Raji (cell line): ENCODE data around the gene PMEL.

Source experiments
- POLR2A ChIP-seq: IDR thresholded peaks from 2 replicates; pipeline ENCODE4 v1.6.1; 2011; ENCODE audit warnings: low read depth, low read length, control low read depth; ENCODE audit not compliant: insufficient read depth

The PMEL gene

GRCh38 chr12:55933169-55933798 is 32.6 kb downstream of the PMEL start:
- no peak for TF ChIP-seq POLR2A

- 0 out of 2 replicates have a peak, but pooled peaks have one; percentile 23 for TF ChIP-seq POLR2A
Observed at GRCh38 chr12:55932551-55932910, 33.3 kb downstream of the PMEL start.

GRCh38 chr12:55931780-55932550 is 33.9 kb downstream of the PMEL start:
- TF ChIP-seq POLR2A, result no peak

- TF ChIP-seq POLR2A, result no peak
Observed at GRCh38 chr12:55931317-55931779, 34.5 kb downstream of the PMEL start.

- peak; percentile 61 for TF ChIP-seq POLR2A
Observed at GRCh38 chr12:55930771-55931316, 35.0 kb downstream of the PMEL start, which contains the start of gene DGKA. TSS of gene DGKA (plus strand) at chr12:55931162. CDS start at chr12:55936504, 5,342 bp downstream.

- peak; percentile 67 for TF ChIP-seq POLR2A
Observed at GRCh38 chr12:55929306-55929791, 36.5 kb downstream of the PMEL start.

GRCh38 chr12:55927588-55928502 is 38.0 kb downstream of the PMEL start, which contains the start of gene PYM1:
TSS of gene PYM1 (minus strand) at chr12:55927894. CDS start at chr12:55927761, 133 bp downstream.
- TF ChIP-seq POLR2A, result peak; percentile 86

- TF ChIP-seq POLR2A, result peak; percentile 29; the same call in 1 of the 2 replicates
Observed at GRCh38 chr12:55926738-55927587, 38.9 kb downstream of the PMEL start.

- TF ChIP-seq POLR2A, result no peak
Observed at GRCh38 chr12:55925870-55926737, 39.7 kb downstream of the PMEL start.

GRCh38 chr12:55925371-55925770 is 40.5 kb downstream of the PMEL start:
- no peak for TF ChIP-seq POLR2A

- no peak for TF ChIP-seq POLR2A
Observed at GRCh38 chr12:55922126-55922525, 43.7 kb downstream of the PMEL start.

GRCh38 chr12:55915482-55915859 is 50.4 kb downstream of the PMEL start:
- no peak for TF ChIP-seq POLR2A

- no peak for TF ChIP-seq POLR2A
Observed at GRCh38 chr12:55912908-55913307, 52.9 kb downstream of the PMEL start.
